ENCODE results near the gene FAAH. TPM values are rescaled to one million over a fixed set of nuclear protein-coding genes. Genes with fewer than 3 reads are reported as not detected.

Gene FAAH
- polyA plus RNA-seq, 1 experiment: 0.06 TPM

- Histone ChIP-seq H3K27me3 (ENCODE audit: control insufficient read depth, insufficient read depth, low read length) (peaks cover 18% of the 10 kb centered on the region), H3K9me3 (ENCODE audit: control insufficient read depth, insufficient read depth, low read length) (peaks cover 8% of the 10 kb centered on the region; the same call in 1 of the 2 replicates), H3K27ac (ENCODE audit: low read depth, low read length) (no peak overlapping the region), H3K4me3 (ENCODE audit: low read depth, low read length) (no peak overlapping the region)
- ChIA-PET CTCF (interaction anchor here (0.6 to 2.3 kb wide), 4 partner anchors 40 to 959 kb away, joined by 3 to 16 read pairs (median 8); no protein-coding TSS in a partner anchor), POLR2A (no interaction called here)
- no peak for TF ChIP-seq CTCF (IDR thresholded peaks at IDR 0.05; ENCODE audit: low read depth, low read length)
- DNase-seq (ENCODE audit: low read depth, low spot score): no peak
These were observed 13.5 kb downstream of the FAAH start for GRCh38 chr1:46407636-46408035.

- TF ChIP-seq CTCF (IDR thresholded peaks at IDR 0.05; ENCODE audit: low read depth, low read length): no peak
- CTCF ChIA-PET: interaction anchor here (0.9 to 2.3 kb wide), 6 partner anchors 38 to 140 kb away, joined by 3 to 16 read pairs (median 4); no protein-coding TSS in a partner anchor
- Histone ChIP-seq H3K4me3 (ENCODE audit: low read depth, low read length) (no peak overlapping the region), H3K27ac (ENCODE audit: low read depth, low read length) (no peak overlapping the region), H3K27me3 (ENCODE audit: control insufficient read depth, insufficient read depth, low read length) (peaks cover 18% of the 10 kb centered on the region), H3K9me3 (ENCODE audit: control insufficient read depth, insufficient read depth, low read length) (peaks cover 8% of the 10 kb centered on the region; the same call in 1 of the 2 replicates)
- POLR2A ChIA-PET: interaction anchor here (0.7 kb wide), 1 partner anchor 28 kb away, joined by 3 read pairs; no protein-coding TSS in a partner anchor
- DNase-seq (ENCODE audit: low read depth, low spot score): no peak
These were observed 14.4 kb downstream of the FAAH start for GRCh38 chr1:46408356-46409062.

GRCh38 chr1:46409063-46409372 lies 14.9 kb downstream of the FAAH start:
- no peak overlapping the region for H3K27ac ChIP-seq (ENCODE audit: low read depth, low read length)
- DNase-seq (ENCODE audit: low read depth, low spot score): no peak
- ChIA-PET CTCF (interaction anchor here (0.9 to 1.3 kb wide), 5 partner anchors 36 to 139 kb away, joined by 3 to 5 read pairs (median 3); no protein-coding TSS in a partner anchor), POLR2A (interaction anchor here (0.7 kb wide), 1 partner anchor 28 kb away, joined by 3 read pairs; no protein-coding TSS in a partner anchor)
- H3K4me3 ChIP-seq (ENCODE audit: low read depth, low read length): no peak overlapping the region
- peaks cover 8% of the 10 kb centered on the region; the same call in 1 of the 2 replicates for H3K9me3 ChIP-seq (ENCODE audit: control insufficient read depth, insufficient read depth, low read length)
- peaks cover 18% of the 10 kb centered on the region for H3K27me3 ChIP-seq (ENCODE audit: control insufficient read depth, insufficient read depth, low read length)
- no peak for TF ChIP-seq CTCF (IDR thresholded peaks at IDR 0.05; ENCODE audit: low read depth, low read length)

GRCh38 chr1:46410156-46411009 lies 16.3 kb downstream of the FAAH start:
- no peak for DNase-seq (ENCODE audit: low read depth, low spot score)
- no peak for TF ChIP-seq CTCF (IDR thresholded peaks at IDR 0.05; ENCODE audit: low read depth, low read length)
- CTCF ChIA-PET: interaction anchor here (0.7 to 0.9 kb wide), 3 partner anchors 36 to 768 kb away, joined by 3 read pairs; no protein-coding TSS in a partner anchor
- Histone ChIP-seq H3K9me3 (ENCODE audit: control insufficient read depth, insufficient read depth, low read length) (peaks cover 8% of the 10 kb centered on the region; the same call in 1 of the 2 replicates), H3K4me3 (ENCODE audit: low read depth, low read length) (no peak overlapping the region), H3K27ac (ENCODE audit: low read depth, low read length) (no peak overlapping the region), H3K27me3 (ENCODE audit: control insufficient read depth, insufficient read depth, low read length) (peaks cover 25% of the 10 kb centered on the region)
- POLR2A ChIA-PET: no interaction called here

All from AG04450 (cell line).